HG03280 (cell line): ENCODE results near the gene MAF.

Source experiments
- ATAC-seq: cut with Tn5 transposase; IDR thresholded peaks from one replicate; pipeline ENCODE4 v1.9.1; 2021; ENCODE audit warnings: mild to moderate bottlenecking, moderate library complexity; ENCODE audit not compliant: unreplicated experiment

MAF gene

GRCh38 chr16:79592186-79592585, 8.4 kb downstream of the MAF start:
- ATAC-seq = no peak

GRCh38 chr16:79589601-79590102, 10.9 kb downstream of the MAF start:
- no peak for ATAC-seq

- no peak for ATAC-seq
These were observed 12.6 kb downstream of the MAF start for GRCh38 chr16:79587897-79588296.

GRCh38 chr16:79587296-79587695, 13.2 kb downstream of the MAF start:
- no peak for ATAC-seq

- no peak for ATAC-seq
These were observed 17.7 kb downstream of the MAF start for GRCh38 chr16:79582789-79583188.

- no peak for ATAC-seq
These were observed 19.9 kb downstream of the MAF start for GRCh38 chr16:79580453-79581191.

GRCh38 chr16:79576602-79577001, 23.9 kb downstream of the MAF start:
- ATAC-seq = no peak

GRCh38 chr16:79573884-79574283, 26.7 kb downstream of the MAF start:
- no peak for ATAC-seq

GRCh38 chr16:79573071-79573470, 27.5 kb downstream of the MAF start:
- ATAC-seq = no peak

- ATAC-seq = no peak
These were observed 28.5 kb downstream of the MAF start for GRCh38 chr16:79571903-79572535.

GRCh38 chr16:79571065-79571902, 29.3 kb downstream of the MAF start:
- ATAC-seq = no peak

- ATAC-seq = no peak
These were observed 35.8 kb downstream of the MAF start for GRCh38 chr16:79564671-79565107.

- ATAC-seq = no peak
These were observed 36.6 kb downstream of the MAF start for GRCh38 chr16:79563921-79564320.

GRCh38 chr16:79562166-79562823, 38.2 kb downstream of the MAF start:
- no peak for ATAC-seq

GRCh38 chr16:79561729-79562128, 38.8 kb downstream of the MAF start:
- no peak for ATAC-seq

GRCh38 chr16:79560923-79561322, 39.6 kb downstream of the MAF start:
- no peak for ATAC-seq

- no peak for ATAC-seq
These were observed 40.2 kb downstream of the MAF start for GRCh38 chr16:79560318-79560717.

GRCh38 chr16:79559532-79559931, 41.0 kb downstream of the MAF start:
- no peak for ATAC-seq

- ATAC-seq = no peak
These were observed 43.1 kb downstream of the MAF start for GRCh38 chr16:79557421-79557820.

GRCh38 chr16:79554912-79555311, 45.6 kb downstream of the MAF start:
- ATAC-seq = no peak

GRCh38 chr16:79550373-79550772, 50.2 kb downstream of the MAF start:
- ATAC-seq = no peak
